GM10266 (cell line): Measurements from ENCODE around the gene DNAJB5.

Experiments
- DNase-seq: peaks from one replicate; pipeline ENCODE4 v3.0.0; 2012; ENCODE audit errors: extremely low spot score
- CTCF ChIP-seq: IDR thresholded peaks from 2 replicates; pipeline ENCODE4 v1.5.1; 2012; ENCODE audit warnings: mild to moderate bottlenecking, low read depth; ENCODE audit not compliant: control insufficient read depth, insufficient read depth; ENCODE audit errors: missing control alignments

DNAJB5 gene

GRCh38 chr9:35042081-35042604 is 52.6 kb downstream of the DNAJB5 start:
- TF ChIP-seq CTCF: no peak
- DNase-seq: no peak

GRCh38 chr9:35042891-35043545 is 53.5 kb downstream of the DNAJB5 start:
- DNase-seq: no peak
- no peak for TF ChIP-seq CTCF

GRCh38 chr9:35044071-35044470 is 54.5 kb downstream of the DNAJB5 start:
- no peak for TF ChIP-seq CTCF
- no peak for DNase-seq
